ENCODE results near the gene SORL1.
A peak's percentile ranks its signal among the peaks of the same experiment; 100 is the strongest.

DNA sequence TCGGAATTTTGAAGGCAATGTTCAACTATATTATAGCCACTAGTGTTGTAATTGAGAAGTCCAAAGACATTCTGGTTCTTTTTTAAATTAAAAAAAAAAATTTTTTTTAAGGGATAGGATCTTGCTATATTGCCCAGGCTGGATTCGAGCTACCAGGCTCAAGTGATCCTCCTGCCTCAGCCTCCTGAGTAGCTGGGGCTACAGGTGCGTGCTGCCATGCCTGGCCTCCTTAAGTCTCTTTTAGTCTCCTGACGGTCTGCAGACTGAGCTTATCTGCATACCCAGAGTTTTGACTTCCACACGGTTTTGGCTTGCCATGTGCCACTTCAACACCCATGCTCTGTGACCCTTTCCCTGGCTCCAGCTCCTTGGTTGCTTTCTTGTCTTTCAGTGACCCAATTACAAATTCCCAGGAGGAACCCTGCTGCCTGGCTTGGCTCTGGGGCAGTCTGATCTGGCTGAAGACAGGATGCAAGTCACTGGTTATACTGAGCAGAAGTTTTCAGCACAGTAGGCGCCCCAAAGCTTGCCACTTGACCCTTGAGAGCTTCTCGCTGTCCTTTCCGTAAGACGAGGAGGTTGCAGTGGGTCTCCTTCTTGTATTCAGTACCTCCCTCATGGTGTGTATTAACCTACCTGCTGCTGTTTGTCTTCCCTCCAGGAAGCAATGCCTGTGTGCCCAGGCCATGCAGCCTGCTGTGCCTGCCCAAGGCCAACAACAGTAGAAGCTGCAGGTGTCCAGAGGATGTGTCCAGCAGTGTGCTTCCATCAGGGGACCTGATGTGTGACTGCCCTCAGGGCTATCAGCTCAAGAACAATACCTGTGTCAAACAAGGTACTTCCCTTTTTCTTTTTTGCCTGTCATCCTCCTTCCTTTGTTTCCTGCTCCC is 114.4 kb downstream of the SORL1 start:
- TF ChIP-seq, protein P1, sequence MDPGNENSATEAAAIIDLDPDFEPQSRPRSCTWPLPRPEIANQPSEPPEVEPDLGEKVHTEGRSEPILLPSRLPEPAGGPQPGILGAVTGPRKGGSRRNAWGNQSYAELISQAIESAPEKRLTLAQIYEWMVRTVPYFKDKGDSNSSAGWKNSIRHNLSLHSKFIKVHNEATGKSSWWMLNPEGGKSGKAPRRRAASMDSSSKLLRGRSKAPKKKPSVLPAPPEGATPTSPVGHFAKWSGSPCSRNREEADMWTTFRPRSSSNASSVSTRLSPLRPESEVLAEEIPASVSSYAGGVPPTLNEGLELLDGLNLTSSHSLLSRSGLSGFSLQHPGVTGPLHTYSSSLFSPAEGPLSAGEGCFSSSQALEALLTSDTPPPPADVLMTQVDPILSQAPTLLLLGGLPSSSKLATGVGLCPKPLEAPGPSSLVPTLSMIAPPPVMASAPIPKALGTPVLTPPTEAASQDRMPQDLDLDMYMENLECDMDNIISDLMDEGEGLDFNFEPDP (CRISPR knock-in tag; conservative IDR thresholded peaks at IDR 0.05), result no peak
- TF ChIP-seq FOXK2 (IDR thresholded peaks at IDR 0.05), result no peak
- no peak; the same call in 1 of the 2 replicates for TF ChIP-seq ZNF878 (CRISPR knock-in tag; IDR thresholded peaks at IDR 0.05)
- TF ChIP-seq DNMT1 (CRISPR knock-in tag; IDR thresholded peaks at IDR 0.05), result no peak
- TF ChIP-seq SMC3 (IDR thresholded peaks at IDR 0.05; ENCODE audit: low read length), result no peak
- TF ChIP-seq KLF9 (CRISPR knock-in tag; IDR thresholded peaks at IDR 0.05; ENCODE audit: low read depth), result no peak
- TF ChIP-seq, protein P2, sequence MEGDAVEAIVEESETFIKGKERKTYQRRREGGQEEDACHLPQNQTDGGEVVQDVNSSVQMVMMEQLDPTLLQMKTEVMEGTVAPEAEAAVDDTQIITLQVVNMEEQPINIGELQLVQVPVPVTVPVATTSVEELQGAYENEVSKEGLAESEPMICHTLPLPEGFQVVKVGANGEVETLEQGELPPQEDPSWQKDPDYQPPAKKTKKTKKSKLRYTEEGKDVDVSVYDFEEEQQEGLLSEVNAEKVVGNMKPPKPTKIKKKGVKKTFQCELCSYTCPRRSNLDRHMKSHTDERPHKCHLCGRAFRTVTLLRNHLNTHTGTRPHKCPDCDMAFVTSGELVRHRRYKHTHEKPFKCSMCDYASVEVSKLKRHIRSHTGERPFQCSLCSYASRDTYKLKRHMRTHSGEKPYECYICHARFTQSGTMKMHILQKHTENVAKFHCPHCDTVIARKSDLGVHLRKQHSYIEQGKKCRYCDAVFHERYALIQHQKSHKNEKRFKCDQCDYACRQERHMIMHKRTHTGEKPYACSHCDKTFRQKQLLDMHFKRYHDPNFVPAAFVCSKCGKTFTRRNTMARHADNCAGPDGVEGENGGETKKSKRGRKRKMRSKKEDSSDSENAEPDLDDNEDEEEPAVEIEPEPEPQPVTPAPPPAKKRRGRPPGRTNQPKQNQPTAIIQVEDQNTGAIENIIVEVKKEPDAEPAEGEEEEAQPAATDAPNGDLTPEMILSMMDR (CRISPR knock-in tag; IDR thresholded peaks at IDR 0.05), result no peak
- peak; percentile 59 for TF ChIP-seq ZNF121 (CRISPR knock-in tag; IDR thresholded peaks at IDR 0.05)
- no peak for TF ChIP-seq NCOR1 (IDR thresholded peaks at IDR 0.05; ENCODE audit: borderline replicate concordance, low read length)
- TF ChIP-seq ONECUT2 (CRISPR knock-in tag; IDR thresholded peaks at IDR 0.05), result no peak
- TF ChIP-seq GABPB1 (CRISPR knock-in tag; IDR thresholded peaks at IDR 0.05), result no peak
- no peak for TF ChIP-seq ZNF558 (CRISPR knock-in tag; IDR thresholded peaks at IDR 0.05; ENCODE audit: borderline replicate concordance)
- no peak for TF ChIP-seq POLR2A (IDR thresholded peaks at IDR 0.05; ENCODE audit: insufficient read depth in 1 of 2, low read depth in 2 of 2, low read length in 2 of 2)

Measured in HepG2 (cell line).